Measurements from ENCODE around the gene CEMIP2. TPM values are rescaled to one million over a fixed set of nuclear protein-coding genes. Genes with fewer than 3 reads are reported as not detected.

The CEMIP2 gene
- total RNA-seq, 8 experiments from 2014 or later: 31.1 to 188 (median 52.2) TPM

GRCh38 chr9:71796100-71796767 lies 27.9 kb upstream of the CEMIP2 start:
- no peaks in the 10 kb centered on the region for H3K4me1 ChIP-seq (replicated peaks in 1 of 2)
- no peak overlapping the region for H3K27ac ChIP-seq
- in situ Hi-C loops (cut with MboI; ENCODE audit: low pct_unique_long_range_greater_than_20kb in 2 of 9, low sequenced_read_pairs in 9 of 9, unreplicated experiment in 9 of 9): no loop called here
- peak in 6 of 8 experiments; percentile 30 to 87 (median 51) for ATAC-seq (replicated peaks in 6 of 8)
- WGBS, 10 experiments: 25 to 100% (median 68%) methylated on average over 1 to 2 of the region's 2 CpGs; no CpG with 5 or more reads in 4 of the 10 experiments
- H3K4me3 ChIP-seq: no peak overlapping the region

GRCh38 chr9:71795097-71795813 lies 26.9 kb upstream of the CEMIP2 start:
- Histone ChIP-seq H3K27ac (no peak overlapping the region), H3K4me3 (no peak overlapping the region), H3K4me1 (replicated peaks in 1 of 2) (no peaks in the 10 kb centered on the region)
- 24 to 100% (median 85%) methylated on average over 1 to 5 of the region's 7 CpGs for WGBS, 10 experiments
- in situ Hi-C loops (cut with MboI; ENCODE audit: low pct_unique_long_range_greater_than_20kb in 2 of 9, low sequenced_read_pairs in 9 of 9, unreplicated experiment in 9 of 9): no loop called here
- ATAC-seq (replicated peaks in 6 of 8): no peak

- in situ Hi-C loops (cut with MboI; ENCODE audit: low pct_unique_long_range_greater_than_20kb in 2 of 9, low sequenced_read_pairs in 9 of 9, unreplicated experiment in 9 of 9): no loop called here
- no peak overlapping the region for H3K4me3 ChIP-seq
- 60 to 100% (median 88%) methylated on average over 1 to 2 of the region's 2 CpGs; no CpG with 5 or more reads in 1 of the 10 experiments for WGBS, 10 experiments
- peak in 4 of 8 experiments; percentile 26 to 74 (median 41) for ATAC-seq (replicated peaks in 6 of 8)
- H3K27ac ChIP-seq: no peak overlapping the region
- no peaks in the 10 kb centered on the region for H3K4me1 ChIP-seq (replicated peaks in 1 of 2)
Measured at GRCh38 chr9:71793386-71794105, 25.2 kb upstream of the CEMIP2 start.

GRCh38 chr9:71791875-71792274 lies 23.6 kb upstream of the CEMIP2 start:
- 0 to 100% (median 75%) methylated on average over 1 to 4 of the region's 4 CpGs; no CpG with 5 or more reads in 1 of the 10 experiments for WGBS, 10 experiments
- peak in 2 of 8 experiments; percentile 39 to 84 for ATAC-seq (replicated peaks in 6 of 8)
- Histone ChIP-seq H3K4me3 (no peak overlapping the region), H3K4me1 (replicated peaks in 1 of 2) (no peaks in the 10 kb centered on the region), H3K27ac (no peak overlapping the region)
- in situ Hi-C loops (cut with MboI; ENCODE audit: low pct_unique_long_range_greater_than_20kb in 2 of 9, low sequenced_read_pairs in 9 of 9, unreplicated experiment in 9 of 9): no loop called here

- in situ Hi-C loops (cut with MboI; ENCODE audit: low pct_unique_long_range_greater_than_20kb in 2 of 9, low sequenced_read_pairs in 9 of 9, unreplicated experiment in 9 of 9): no loop called here
- ATAC-seq (replicated peaks in 6 of 8): no peak
- WGBS, 10 experiments: 67 to 100% (median 90%) methylated on average over 1 of the region's 1 CpG; no CpG with 5 or more reads in 2 of the 10 experiments
- Histone ChIP-seq H3K27ac (no peak overlapping the region), H3K4me3 (no peak overlapping the region), H3K4me1 (replicated peaks in 1 of 2) (no peaks in the 10 kb centered on the region)
Measured at GRCh38 chr9:71790296-71790695, 22.0 kb upstream of the CEMIP2 start.

- H3K4me1 ChIP-seq (replicated peaks in 1 of 2): no peaks in the 10 kb centered on the region
- ATAC-seq (replicated peaks in 6 of 8): peak in 7 of 8 experiments; percentile 23 to 95 (median 81)
- H3K4me3 ChIP-seq: no peak overlapping the region
- 38 to 75% (median 62%) methylated on average over 2 to 4 of the region's 9 CpGs; no CpG with 5 or more reads in 6 of the 10 experiments for WGBS, 10 experiments
- H3K27ac ChIP-seq: no peak overlapping the region
- in situ Hi-C loops (cut with MboI; ENCODE audit: low pct_unique_long_range_greater_than_20kb in 2 of 9, low sequenced_read_pairs in 9 of 9, unreplicated experiment in 9 of 9): no loop called here
Measured at GRCh38 chr9:71783120-71783523, 14.8 kb upstream of the CEMIP2 start.

GRCh38 chr9:71781391-71781790 lies 13.1 kb upstream of the CEMIP2 start:
- no peak overlapping the region for H3K27ac ChIP-seq
- in situ Hi-C loops (cut with MboI; ENCODE audit: low pct_unique_long_range_greater_than_20kb in 2 of 9, low sequenced_read_pairs in 9 of 9, unreplicated experiment in 9 of 9): no loop called here
- no peak overlapping the region for H3K4me3 ChIP-seq
- ATAC-seq (replicated peaks in 6 of 8): no peak
- H3K4me1 ChIP-seq (replicated peaks in 1 of 2): no peaks in the 10 kb centered on the region

GRCh38 chr9:71780953-71781352 lies 12.6 kb upstream of the CEMIP2 start:
- H3K4me3 ChIP-seq: no peak overlapping the region
- in situ Hi-C loops (cut with MboI; ENCODE audit: low pct_unique_long_range_greater_than_20kb in 2 of 9, low sequenced_read_pairs in 9 of 9, unreplicated experiment in 9 of 9): no loop called here
- H3K27ac ChIP-seq: no peak overlapping the region
- WGBS, 10 experiments: 48 to 86% (median 69%) methylated on average over 1 to 3 of the region's 3 CpGs; no CpG with 5 or more reads in 2 of the 10 experiments
- H3K4me1 ChIP-seq (replicated peaks in 1 of 2): no peaks in the 10 kb centered on the region
- no peak for ATAC-seq (replicated peaks in 6 of 8)

GRCh38 chr9:71778085-71778484 lies 9.8 kb upstream of the CEMIP2 start:
- H3K27ac ChIP-seq: no peak overlapping the region
- H3K4me1 ChIP-seq (replicated peaks in 1 of 2): no peaks in the 10 kb centered on the region
- in situ Hi-C loops (cut with MboI; ENCODE audit: low pct_unique_long_range_greater_than_20kb in 2 of 9, low sequenced_read_pairs in 9 of 9, unreplicated experiment in 9 of 9): no loop called here
- WGBS, 10 experiments: 65 to 100% (median 89%) methylated on average over 2 to 5 of the region's 5 CpGs; no CpG with 5 or more reads in 2 of the 10 experiments
- no peak for ATAC-seq (replicated peaks in 6 of 8)
- H3K4me3 ChIP-seq: no peak overlapping the region

GRCh38 chr9:71774920-71775319 lies 6.6 kb upstream of the CEMIP2 start:
- ATAC-seq (replicated peaks in 6 of 8): no peak
- H3K4me3 ChIP-seq: no peak overlapping the region
- WGBS, 10 experiments: 47 to 94% (median 69%) methylated on average over 1 to 3 of the region's 3 CpGs; no CpG with 5 or more reads in 1 of the 10 experiments
- in situ Hi-C loops (cut with MboI; ENCODE audit: low pct_unique_long_range_greater_than_20kb in 2 of 9, low sequenced_read_pairs in 9 of 9, unreplicated experiment in 9 of 9): loop anchor here in 1 of 9 experiments (25.0 kb wide), 1 partner anchor 163 kb away; no protein-coding TSS in a partner anchor
- H3K27ac ChIP-seq: no peak overlapping the region
- no peaks in the 10 kb centered on the region for H3K4me1 ChIP-seq (replicated peaks in 1 of 2)

- no peak overlapping the region for H3K4me3 ChIP-seq
- H3K4me1 ChIP-seq (replicated peaks in 1 of 2): no peaks in the 10 kb centered on the region
- WGBS, 10 experiments: 53 to 100% (median 83%) methylated on average over 1 to 4 of the region's 4 CpGs; no CpG with 5 or more reads in 3 of the 10 experiments
- in situ Hi-C loops (cut with MboI; ENCODE audit: low pct_unique_long_range_greater_than_20kb in 2 of 9, low sequenced_read_pairs in 9 of 9, unreplicated experiment in 9 of 9): loop anchor here in 1 of 9 experiments (25.0 kb wide), 1 partner anchor 160 kb away; no protein-coding TSS in a partner anchor
- no peak for ATAC-seq (replicated peaks in 6 of 8)
- H3K27ac ChIP-seq: no peak overlapping the region
Measured at GRCh38 chr9:71772726-71773125, 4.4 kb upstream of the CEMIP2 start.

- H3K4me1 ChIP-seq (replicated peaks in 1 of 2): peaks cover 10 to 12% of the 10 kb centered on the region in 2 donors
- no peak overlapping the region for H3K4me3 ChIP-seq
- no peak for ATAC-seq (replicated peaks in 6 of 8)
- in situ Hi-C loops (cut with MboI; ENCODE audit: low pct_unique_long_range_greater_than_20kb in 2 of 9, low sequenced_read_pairs in 9 of 9, unreplicated experiment in 9 of 9): loop anchor here in 1 of 9 experiments (25.0 kb wide), 1 partner anchor 158 kb away; no protein-coding TSS in a partner anchor
- WGBS, 10 experiments: 50 to 100% (median 78%) methylated on average over 1 to 3 of the region's 3 CpGs; no CpG with 5 or more reads in 2 of the 10 experiments
- H3K27ac ChIP-seq: no peak overlapping the region
Measured at GRCh38 chr9:71770170-71770569, 1.9 kb upstream of the CEMIP2 start.

Data from motor neuron (in vitro differentiated cells).